Lung (tissue), 12 donors: Measurements from ENCODE around the gene PRKCZ. TPM values are rescaled to one million over a fixed set of nuclear protein-coding genes. Genes with fewer than 3 reads are reported as not detected.

Experiments
- ATAC-seq: fragments of 200-7000 bp; cut with Tn5 transposase; one replicate; pipeline ENCODE4 v1.9.1; 2020; ENCODE audit warnings: moderate number of reproducible peaks; ENCODE audit not compliant: insufficient read depth, low FRiP score
- DNase-seq, 3 donors: peaks; one replicate each; pipeline ENCODE4 v3.0.0-alpha.2; 2013 to 2017
- H3K27ac ChIP-seq, 2 donors: one replicate each; pipeline ENCODE4 v1.5.1; 2013; ENCODE audit warnings: mild to moderate bottlenecking in 2 of 2, moderate library complexity in 2 of 2, control low read depth in 1 of 2, inconsistent platforms in 1 of 2, low read depth in 1 of 2, low read length in 1 of 2
- H3K27me3 ChIP-seq, 3 donors: one replicate each; pipeline ENCODE4 v1.5.1; 2013; ENCODE audit warnings: low read length in 2 of 3; ENCODE audit not compliant: control insufficient read depth in 3 of 3, insufficient read depth in 3 of 3
- H3K36me3 ChIP-seq, 4 donors: one replicate each; pipeline ENCODE4 v1.5.1; 2013; ENCODE audit warnings: low read length in 4 of 4, mild to moderate bottlenecking in 1 of 4, moderate library complexity in 1 of 4; ENCODE audit not compliant: control insufficient read depth in 4 of 4, insufficient read depth in 4 of 4
- H3K4me1 ChIP-seq, 5 donors: one replicate each; pipeline ENCODE4 v1.5.1; 2013; ENCODE audit warnings: low read length in 5 of 5, mild to moderate bottlenecking in 2 of 5, moderate library complexity in 1 of 5; ENCODE audit not compliant: control insufficient read depth in 5 of 5, insufficient read depth in 5 of 5
- H3K4me3 ChIP-seq: one replicate; pipeline ENCODE4 v1.5.1; 2013; ENCODE audit warnings: mild to moderate bottlenecking, control low read depth, moderate library complexity
- H3K9ac ChIP-seq, 2 donors: one replicate each; pipeline ENCODE4 v1.5.1; 2013; ENCODE audit warnings: low read length in 2 of 2, control low read depth in 1 of 2; ENCODE audit not compliant: insufficient read depth in 1 of 2
- H3K9me3 ChIP-seq, 4 donors: one replicate each; pipeline ENCODE4 v1.5.1; 2013; ENCODE audit warnings: low read length in 3 of 4, mild to moderate bottlenecking in 1 of 4, moderate library complexity in 1 of 4; ENCODE audit not compliant: control insufficient read depth in 4 of 4, insufficient read depth in 3 of 4
- CTCF ChIP-seq: IDR thresholded peaks from 2 replicates; pipeline ENCODE4 v1.5.1; 2012; ENCODE audit warnings: mild to moderate bottlenecking; ENCODE audit errors: control extremely low read depth, extremely low read depth
- WGBS, 2 donors: extraction: QIAGEN DNeasy Blood & Tissue Kit; methylation state at CpG; one replicate each; pipeline ENCODE4 v1.1.7; 2013; 5-methylcytosine and 5-hydroxymethylcytosine counted together
- polyA plus RNA-seq, 2 donors: library from polyadenylated mRNA; stranded (reverse); fragments of 200-250 nt; gene quantifications; one replicate each; pipeline ENCODE4 v1.2.1, GENCODE V29; 2013
- total RNA-seq, 2 donors: library from RNA; depleted of rRNA in 1 of 2; stranded (reverse); fragments of >200 nt in 1 of 2; gene quantifications; one replicate each; pipeline ENCODE4 v1.2.1, GENCODE V29; 2014 to 2021
- donor health status: control.
- donor health status: control.
- donor health status: Bipolar disorder and iron deficiency.
- donor health status: healthy.
- donor health status: DM: yes; HTN: yes; CAD: no.

Gene PRKCZ
- total and polyA plus RNA-seq, 4 donors, result 55.2 to 149 (median 117) TPM

- TF ChIP-seq CTCF, result no peak
- 76 to 84% methylated on average over 16 of the region's 16 CpGs for WGBS, 2 donors
- no peaks in the 10 kb centered on the region for H3K9me3 ChIP-seq
- DNase-seq (peak in 1 of 3 donors; percentile 11), ATAC-seq (no peak)
- no peaks in the 10 kb centered on the region for H3K4me1 ChIP-seq
- no peak overlapping the region for H3K4me3 ChIP-seq
- peaks cover 0 to 4% (median 0%) of the 10 kb centered on the region in 4 donors for H3K36me3 ChIP-seq
- H3K27ac ChIP-seq, result no peak overlapping the region
- H3K27me3 ChIP-seq, result no peaks in the 10 kb centered on the region
- H3K9ac ChIP-seq, result no peak overlapping the region
These were observed 38.2 kb downstream of the PRKCZ start for GRCh38 chr1:2088458-2088857.

GRCh38 chr1:2089051-2089450 lies 38.8 kb downstream of the PRKCZ start:
- TF ChIP-seq CTCF, result no peak
- Histone ChIP-seq H3K27ac (no peak overlapping the region), H3K4me3 (no peak overlapping the region), H3K27me3 (no peaks in the 10 kb centered on the region), H3K4me1 (no peaks in the 10 kb centered on the region), H3K36me3 (peaks cover 0 to 4% (median 0%) of the 10 kb centered on the region in 4 donors), H3K9me3 (no peaks in the 10 kb centered on the region), H3K9ac (no peak overlapping the region)
- DNase-seq (no peak), ATAC-seq (no peak)
- 92% methylated on average over 17 of the region's 17 CpGs for WGBS, 2 donors

- DNase-seq, result no peak
- no peaks in the 10 kb centered on the region for H3K9me3 ChIP-seq
- peaks cover 0 to 4% (median 0%) of the 10 kb centered on the region in 4 donors for H3K36me3 ChIP-seq
- TF ChIP-seq CTCF, result no peak
- no peak overlapping the region for H3K9ac ChIP-seq
- no peak overlapping the region for H3K27ac ChIP-seq
- H3K4me3 ChIP-seq, result no peak overlapping the region
- H3K4me1 ChIP-seq, result peaks cover 0 to 1% (median 0%) of the 10 kb centered on the region in 5 donors
- no peak for ATAC-seq
- H3K27me3 ChIP-seq, result no peaks in the 10 kb centered on the region
- 88 to 94% methylated on average over 22 of the region's 22 CpGs for WGBS, 2 donors
These were observed 40.1 kb downstream of the PRKCZ start for GRCh38 chr1:2090216-2090890.
